Activated CD4-positive, alpha-beta memory T cell treated with anti-CD3 and anti-CD28 coated beads for 36 hours (primary cell): ENCODE measurements around the gene MUCL3. TPM values are rescaled to one million over a fixed set of nuclear protein-coding genes. Genes with fewer than 3 reads are reported as not detected.
A peak's percentile ranks its signal among the peaks of the same experiment; 100 is the strongest.
"Not testable (repeated sequence)": the region's sequence is repeated elsewhere in the genome, so short reads cannot be mapped to it uniquely, and the experiment has no call there.

Experiments
- CTCF ChIA-PET: fragments of 350-600 bp; sonication (Branson Sonifier 250); formaldehyde crosslinking; loops from one replicate; lab custom pipeline; 2021; ENCODE audit warnings: antibody characterized with exemption, inconsistent platforms; lab: Charles Lee
- POLR2A ChIA-PET: fragments of 350-600 bp; sonication (Branson Sonifier 250); formaldehyde crosslinking; loops from one replicate; lab custom pipeline; 2021; ENCODE audit warnings: antibody characterized with exemption; lab: Charles Lee
- DNase-seq: peaks from one replicate; pipeline ENCODE4 v3.0.0-alpha.2; 2020
- H3K27ac Mint-ChIP-seq: one replicate; pipeline ENCODE4 v1.8.0; 2021; ENCODE audit warnings: mixed read lengths
- H3K27me3 Mint-ChIP-seq: one replicate; pipeline ENCODE4 v1.8.0; 2021; ENCODE audit warnings: mixed read lengths
- H3K36me3 Mint-ChIP-seq: one replicate; pipeline ENCODE4 v1.8.0; 2021; ENCODE audit warnings: mixed read lengths
- H3K4me1 Mint-ChIP-seq: one replicate; pipeline ENCODE4 v1.8.0; 2021; ENCODE audit warnings: low read depth, mixed read lengths
- H3K4me3 Mint-ChIP-seq: one replicate; pipeline ENCODE4 v1.8.0; 2021; ENCODE audit warnings: mild to moderate bottlenecking, mixed read lengths
- H3K9me3 Mint-ChIP-seq: one replicate; pipeline ENCODE4 v1.8.0; 2021; ENCODE audit warnings: mixed read lengths
- intact Hi-C: fragments of 100-400 bp; cut with micrococcal nuclease; formaldehyde crosslinking; loops from one replicate; pipeline ENCODE4 v1.15.1; 2023
- total RNA-seq, 2 experiments: library from RNA; stranded (reverse); gene quantifications; one replicate each; pipeline ENCODE4 v1.2.3, GENCODE V29; 2021

Gene MUCL3
- total RNA-seq, 2 experiments from 2014 or later, result not detected

GRCh38 chr6:30914076-30914853 lies 26.5 kb upstream of the MUCL3 start, which contains the start of gene VARS2:
Gene VARS2 (plus strand): TSS chr6:30914238. CDS start chr6:30914837, 599 bp downstream.
- Mint-ChIP-seq H3K4me1 (peaks cover 29% of the 10 kb centered on the region), H3K4me3 (peak within 1 kb of the TSS; percentile 94), H3K27me3 (no peaks in the 10 kb centered on the region), H3K36me3 (peaks cover 25% of the 10 kb centered on the region), H3K27ac (peak within 1 kb of the TSS; percentile 82), H3K9me3 (no peaks in the 10 kb centered on the region)
- peak; percentile 93 for DNase-seq
- CTCF ChIA-PET, result interaction anchor here (0.5 to 5.5 kb wide), 30 partner anchors 8 to 528 kb away, joined by 3 to 82 read pairs (median 4); partner anchors contain the start of gene IER3
- intact Hi-C loops, result loop anchor here (2.0 kb wide), 1 partner anchor 85 kb away; no protein-coding TSS in a partner anchor
- POLR2A ChIA-PET, result interaction anchor here (0.7 to 2.1 kb wide), 11 partner anchors 30 to 245 kb away, joined by 3 to 8 read pairs (median 4); partner anchors contain the start of genes DDR1, FLOT1 and TCF19

- Mint-ChIP-seq H3K36me3 (peaks cover 25% of the 10 kb centered on the region), H3K27ac (peak overlapping the region; percentile 82), H3K4me3 (peak overlapping the region; percentile 94), H3K4me1 (peaks cover 26% of the 10 kb centered on the region), H3K27me3 (no peaks in the 10 kb centered on the region), H3K9me3 (no peaks in the 10 kb centered on the region)
- POLR2A ChIA-PET, result interaction anchor here (0.6 to 2.1 kb wide), 3 partner anchors 31 to 165 kb away, joined by 3 to 7 read pairs (median 4); partner anchors contain the start of gene DDR1
- intact Hi-C loops, result loop anchor here (1.0 to 2.0 kb wide), 3 partner anchors 86 to 164 kb away; no protein-coding TSS in a partner anchor
- CTCF ChIA-PET, result interaction anchor here (0.5 to 5.5 kb wide), 23 partner anchors 9 to 277 kb away, joined by 3 to 82 read pairs (median 5); no protein-coding TSS in a partner anchor
- peak; percentile 12 for DNase-seq
Observed at GRCh38 chr6:30914854-30915590, 25.8 kb upstream of the MUCL3 start.

- Mint-ChIP-seq H3K4me1 (peaks cover 26% of the 10 kb centered on the region), H3K4me3 (peak overlapping the region; percentile 94), H3K9me3 (no peaks in the 10 kb centered on the region), H3K27ac (no peak overlapping the region), H3K27me3 (no peaks in the 10 kb centered on the region), H3K36me3 (peaks cover 27% of the 10 kb centered on the region)
- POLR2A ChIA-PET, result interaction anchor here (0.6 to 2.1 kb wide), 2 partner anchors 32 to 164 kb away, joined by 4 to 7 read pairs; partner anchors contain the start of gene DDR1
- CTCF ChIA-PET, result interaction anchor here (0.6 to 5.5 kb wide), 28 partner anchors 9 to 277 kb away, joined by 3 to 82 read pairs (median 4); no protein-coding TSS in a partner anchor
- intact Hi-C loops, result loop anchor here (1.0 to 2.0 kb wide), 3 partner anchors 87 to 164 kb away; no protein-coding TSS in a partner anchor
- DNase-seq, result peak; percentile 14
Observed at GRCh38 chr6:30915591-30915946, 25.2 kb upstream of the MUCL3 start.

- no peaks in the 10 kb centered on the region for H3K9me3 Mint-ChIP-seq
- no peaks in the 10 kb centered on the region for H3K27me3 Mint-ChIP-seq
- H3K4me3 Mint-ChIP-seq, result no peak overlapping the region
- no peak overlapping the region for H3K27ac Mint-ChIP-seq
- H3K36me3 Mint-ChIP-seq, result peaks cover 32% of the 10 kb centered on the region
- intact Hi-C loops, result no loop called here
- H3K4me1 Mint-ChIP-seq, result peaks cover 26% of the 10 kb centered on the region
- CTCF ChIA-PET, result interaction anchor here (0.5 to 5.5 kb wide), 6 partner anchors 42 to 170 kb away, joined by 3 to 54 read pairs (median 14); no protein-coding TSS in a partner anchor
- DNase-seq, result no peak
- POLR2A ChIA-PET, result no interaction called here
Observed at GRCh38 chr6:30917041-30917440, 23.7 kb upstream of the MUCL3 start.

- Mint-ChIP-seq H3K27me3 (no peaks in the 10 kb centered on the region), H3K27ac (no peak overlapping the region), H3K9me3 (no peaks in the 10 kb centered on the region), H3K4me3 (no peak overlapping the region), H3K36me3 (peaks cover 36% of the 10 kb centered on the region), H3K4me1 (peaks cover 26% of the 10 kb centered on the region)
- CTCF ChIA-PET, result interaction anchor here (0.5 to 5.5 kb wide), 5 partner anchors 42 to 170 kb away, joined by 3 to 54 read pairs (median 10); no protein-coding TSS in a partner anchor
- no peak for DNase-seq
- POLR2A ChIA-PET, result no interaction called here
- intact Hi-C loops, result no loop called here
Observed at GRCh38 chr6:30917487-30917886, 23.3 kb upstream of the MUCL3 start.

- POLR2A ChIA-PET, result no interaction called here
- CTCF ChIA-PET, result interaction anchor here (1.1 to 2.1 kb wide), 3 partner anchors 161 to 169 kb away, joined by 4 to 19 read pairs (median 4); no protein-coding TSS in a partner anchor
- Mint-ChIP-seq H3K27ac (no peak overlapping the region), H3K9me3 (no peaks in the 10 kb centered on the region), H3K4me1 (peaks cover 20% of the 10 kb centered on the region), H3K4me3 (no peak overlapping the region), H3K27me3 (no peaks in the 10 kb centered on the region), H3K36me3 (peaks cover 31% of the 10 kb centered on the region)
- intact Hi-C loops, result no loop called here
- no peak for DNase-seq
Observed at GRCh38 chr6:30918670-30919069, 22.1 kb upstream of the MUCL3 start.

GRCh38 chr6:30922447-30922852 lies 18.3 kb upstream of the MUCL3 start:
- Mint-ChIP-seq H3K4me1 (no peaks in the 10 kb centered on the region), H3K36me3 (peaks cover 34% of the 10 kb centered on the region), H3K27me3 (no peaks in the 10 kb centered on the region), H3K4me3 (no peak overlapping the region), H3K27ac (no peak overlapping the region), H3K9me3 (no peaks in the 10 kb centered on the region)
- POLR2A ChIA-PET, result no interaction called here
- no peak for DNase-seq
- CTCF ChIA-PET, result no interaction called here
- intact Hi-C loops, result no loop called here

- H3K27ac Mint-ChIP-seq, H3K4me1 Mint-ChIP-seq, DNase-seq, H3K27me3 Mint-ChIP-seq, H3K4me3 Mint-ChIP-seq, intact Hi-C loops, POLR2A ChIA-PET: not testable (repeated sequence)
- H3K36me3 Mint-ChIP-seq, result peaks cover 46% of the 10 kb centered on the region
- CTCF ChIA-PET, result interaction anchor here (1.3 kb wide), 1 partner anchor 159 kb away, joined by 4 read pairs; no protein-coding TSS in a partner anchor
- H3K9me3 Mint-ChIP-seq, result peaks cover 12% of the 10 kb centered on the region
Observed at GRCh38 chr6:30924040-30924627, 16.6 kb upstream of the MUCL3 start.

GRCh38 chr6:30926644-30927043 lies 14.1 kb upstream of the MUCL3 start:
- Mint-ChIP-seq H3K36me3 (peaks cover 38% of the 10 kb centered on the region), H3K27me3 (no peaks in the 10 kb centered on the region), H3K4me3 (no peak overlapping the region), H3K27ac (no peak overlapping the region), H3K4me1 (no peaks in the 10 kb centered on the region), H3K9me3 (peaks cover 12% of the 10 kb centered on the region)
- no peak for DNase-seq
- ChIA-PET POLR2A (no interaction called here), CTCF (no interaction called here)
- intact Hi-C loops, result no loop called here

- peaks cover 37% of the 10 kb centered on the region for H3K36me3 Mint-ChIP-seq
- H3K27ac Mint-ChIP-seq, CTCF ChIA-PET, H3K4me1 Mint-ChIP-seq, DNase-seq, POLR2A ChIA-PET, H3K27me3 Mint-ChIP-seq, H3K4me3 Mint-ChIP-seq, intact Hi-C loops: not testable (repeated sequence)
- peaks cover 12% of the 10 kb centered on the region for H3K9me3 Mint-ChIP-seq
Observed at GRCh38 chr6:30927080-30927479, 13.7 kb upstream of the MUCL3 start.

- CTCF ChIA-PET, result interaction anchor here (0.9 to 2.2 kb wide), 2 partner anchors 29 to 151 kb away, joined by 3 to 8 read pairs; no protein-coding TSS in a partner anchor
- H3K36me3 Mint-ChIP-seq, result peaks cover 33% of the 10 kb centered on the region
- peaks cover 12% of the 10 kb centered on the region for H3K9me3 Mint-ChIP-seq
- H3K4me1 Mint-ChIP-seq, result no peaks in the 10 kb centered on the region
- intact Hi-C loops, result no loop called here
- H3K27me3 Mint-ChIP-seq, result no peaks in the 10 kb centered on the region
- no peak overlapping the region for H3K27ac Mint-ChIP-seq
- DNase-seq, result no peak
- H3K4me3 Mint-ChIP-seq, result no peak overlapping the region
- POLR2A ChIA-PET, result no interaction called here
Observed at GRCh38 chr6:30928677-30929076, 12.1 kb upstream of the MUCL3 start.
